Measurements from ENCODE around the gene SPSB2. TPM values are rescaled to one million over a fixed set of nuclear protein-coding genes. Genes with fewer than 3 reads are reported as not detected.

Gene SPSB2
- total and polyA plus RNA-seq, 9 of the 15 experiments (the other 6 are each of a cell fraction or from before 2014, with no cell fraction given) = 0.10 to 10.6 (median 1.9) TPM

GRCh38 chr12:6826734-6827436 lies 46.2 kb downstream of the SPSB2 start:
- Histone ChIP-seq H3K9me3 (replicated peaks; ENCODE audit: control insufficient read depth, insufficient read depth, low read depth, low read length) (no peaks in the 10 kb centered on the region), H4K20me1 (replicated peaks; ENCODE audit: control insufficient read depth, insufficient read depth, low read length) (no peaks in the 10 kb centered on the region), H3K4me2 (ENCODE audit: insufficient read depth, low read length) (peak overlapping the region; percentile 67; the same call in 1 of the 2 replicates), H3K9ac (ENCODE audit: insufficient read depth in 1 of 2, low read depth in 2 of 2, low read length in 2 of 2) (peak overlapping the region; percentile 26 to 83; a peak in 2 of 4 replicates), H3K36me3 (ENCODE audit: control insufficient read depth, insufficient read depth, low read length) (peaks cover 22% of the 10 kb centered on the region; the same call in 1 of the 3 replicates), H3K79me2 (ENCODE audit: control insufficient read depth, insufficient read depth, low read length) (peaks cover 24% of the 10 kb centered on the region), H3K4me1 (replicated peaks in 1 of 2; ENCODE audit: control insufficient read depth in 2 of 2, insufficient read depth in 2 of 2, low read length in 2 of 2) (peaks cover 13 to 52% of the 10 kb centered on the region in 2 experiments; a peak in 4 of 5 replicates), H3K4me3 (no peak overlapping the region), H2AFZ (ENCODE audit: low read depth, low read length) (peak overlapping the region; percentile 82), H3K9me1 (ENCODE audit: control insufficient read depth, insufficient read depth, low read length) (no peaks in the 10 kb centered on the region), H3K27me3 (ENCODE audit: control insufficient read depth in 2 of 2, insufficient read depth in 2 of 2, low read length in 2 of 2) (peaks cover 0 to 4% of the 10 kb centered on the region in 2 experiments; a peak in 2 of 5 replicates), H3K27ac (ENCODE audit: extremely low read depth, low read depth, low read length) (peak overlapping the region; percentile 48; the same call in 1 of the 3 replicates)
- DNase-seq (ENCODE audit: extremely low read depth in 1 of 4, low spot score in 3 of 4) (peak in 1 of 4 experiments; percentile 15), ATAC-seq (no peak), FAIRE-seq (no peak)
- WGBS (ENCODE audit: insufficient coverage, low coverage, missing lambda C conversion rate) = 82% methylated on average over 7 of the region's 22 CpGs
- ChIA-PET CTCF (ENCODE audit: low intra/inter-chr PET ratio) (interaction anchor here (1.8 to 1.9 kb wide), 2 partner anchors 73 to 91 kb away, joined by 6 to 15 read pairs; partner anchors contain the start of gene MLF2), POLR2A (interaction anchor here (1.1 to 1.2 kb wide), 2 partner anchors 13 to 46 kb away, joined by 3 to 4 read pairs; partner anchors contain the start of gene SPSB2)
- no TSS peak for BruUV-seq (replicated peaks)
- intact Hi-C loops (cut with micrococcal nuclease) (loop anchor here (2.0 to 10.0 kb wide), 4 partner anchors 50 to 272 kb away; partner anchors contain the start of genes IFFO1 and ZNF384), in situ Hi-C loops (cut with MboI) (no loop called here)
- no peak for TF ChIP-seq TAF1 (IDR thresholded peaks at IDR 0.05; ENCODE audit: control insufficient read depth, extremely low read depth, insufficient read depth, low read length, severe bottlenecking)
- TF ChIP-seq, protein P1, sequence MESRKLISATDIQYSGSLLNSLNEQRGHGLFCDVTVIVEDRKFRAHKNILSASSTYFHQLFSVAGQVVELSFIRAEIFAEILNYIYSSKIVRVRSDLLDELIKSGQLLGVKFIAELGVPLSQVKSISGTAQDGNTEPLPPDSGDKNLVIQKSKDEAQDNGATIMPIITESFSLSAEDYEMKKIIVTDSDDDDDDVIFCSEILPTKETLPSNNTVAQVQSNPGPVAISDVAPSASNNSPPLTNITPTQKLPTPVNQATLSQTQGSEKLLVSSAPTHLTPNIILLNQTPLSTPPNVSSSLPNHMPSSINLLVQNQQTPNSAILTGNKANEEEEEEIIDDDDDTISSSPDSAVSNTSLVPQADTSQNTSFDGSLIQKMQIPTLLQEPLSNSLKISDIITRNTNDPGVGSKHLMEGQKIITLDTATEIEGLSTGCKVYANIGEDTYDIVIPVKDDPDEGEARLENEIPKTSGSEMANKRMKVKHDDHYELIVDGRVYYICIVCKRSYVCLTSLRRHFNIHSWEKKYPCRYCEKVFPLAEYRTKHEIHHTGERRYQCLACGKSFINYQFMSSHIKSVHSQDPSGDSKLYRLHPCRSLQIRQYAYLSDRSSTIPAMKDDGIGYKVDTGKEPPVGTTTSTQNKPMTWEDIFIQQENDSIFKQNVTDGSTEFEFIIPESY (CRISPR knock-in tag; IDR thresholded peaks at IDR 0.05) = no peak
- TF ChIP-seq PCBP1 (IDR thresholded peaks at IDR 0.05; ENCODE audit: low read depth, low read length, poor library complexity, severe bottlenecking) = no peak
- TF ChIP-seq SRSF9 (IDR thresholded peaks at IDR 0.05; ENCODE audit: borderline replicate concordance, low read depth, low read length) = no peak
- TF ChIP-seq ZNF121 (CRISPR knock-in tag; conservative IDR thresholded peaks at IDR 0.05) = no peak
- 0 out of 2 replicates have a peak, but pooled peaks have one; percentile 24 for TF ChIP-seq SMAD4 (CRISPR knock-in tag; conservative IDR thresholded peaks at IDR 0.05)
- TF ChIP-seq ZNF212 (CRISPR knock-in tag; IDR thresholded peaks at IDR 0.05) = no peak
- no peak for TF ChIP-seq ETV5 (CRISPR knock-in tag; IDR thresholded peaks at IDR 0.05; ENCODE audit: low read depth)
- no peak for TF ChIP-seq SNIP1 (IDR thresholded peaks at IDR 0.05; ENCODE audit: low read depth)
- TF ChIP-seq BRD4 (IDR thresholded peaks at IDR 0.05) = no peak
- no peak for TF ChIP-seq ZBTB8A (IDR thresholded peaks at IDR 0.05; ENCODE audit: partially characterized antibody)
- no peak for TF ChIP-seq KLF13 (tag; IDR thresholded peaks at IDR 0.05; ENCODE audit: borderline replicate concordance, low read depth)
- TF ChIP-seq ZBTB17 (CRISPR knock-in tag; IDR thresholded peaks at IDR 0.05) = 0 out of 2 replicates have a peak, but pooled peaks have one; percentile 25
- peak in 1 of 3 experiments; percentile 6; a peak in 1 of 6 replicates for TF ChIP-seq CTCF (IDR thresholded peaks at IDR 0.05 in 2 of 3, conservative IDR thresholded peaks at IDR 0.05 in 1 of 3; ENCODE audit: insufficient read depth in 2 of 3, low read depth in 1 of 3, low read length in 3 of 3)
- peak; percentile 90 for TF ChIP-seq RFX1 (IDR thresholded peaks at IDR 0.05)

Measured in K562 (cell line).